GM23248 (cell line): ENCODE results near the gene SYNE1. TPM values are rescaled to one million over a fixed set of nuclear protein-coding genes. Genes with fewer than 3 reads are reported as not detected.

Source experiments
- DNase-seq: peaks from one replicate; pipeline ENCODE4 v3.0.0-alpha.2; 2015
- H2AFZ ChIP-seq: fragments of 200-600 bp; sonication (generic); 2 replicates; pipeline ENCODE4 v1.6.1; 2016; ENCODE audit warnings: antibody characterized with exemption
- H3F3A ChIP-seq: fragments of 200-600 bp; sonication (generic); 2 replicates; pipeline ENCODE4 v1.6.1; 2016; ENCODE audit warnings: mild to moderate bottlenecking, antibody characterized with exemption, mixed run types; ENCODE audit not compliant: insufficient read depth
- H3K27ac ChIP-seq: fragments of 200-600 bp; sonication (generic); 2 replicates; pipeline ENCODE4 v1.5.1; 2016; ENCODE audit warnings: mild to moderate bottlenecking
- H3K27me3 ChIP-seq: fragments of 200-600 bp; sonication (generic); replicated peaks from 2 replicates; pipeline ENCODE4 v1.6.1; 2016; ENCODE audit warnings: mild to moderate bottlenecking; ENCODE audit not compliant: insufficient read depth
- H3K36me3 ChIP-seq: fragments of 200-600 bp; sonication (generic); 2 replicates; pipeline ENCODE4 v1.6.1; 2016; ENCODE audit warnings: low read depth, mild to moderate bottlenecking
- H3K4me1 ChIP-seq: fragments of 200-600 bp; sonication (generic); 2 replicates; pipeline ENCODE4 v1.6.1; 2016; ENCODE audit warnings: mild to moderate bottlenecking; ENCODE audit not compliant: insufficient read depth
- H3K4me2 ChIP-seq: fragments of 200-600 bp; sonication (generic); one replicate; pipeline ENCODE4 v1.6.1; 2016; ENCODE audit warnings: mild to moderate bottlenecking; ENCODE audit not compliant: unreplicated experiment
- H3K4me3 ChIP-seq: fragments of 200-600 bp; sonication (generic); 2 replicates; pipeline ENCODE4 v1.5.1; 2016; ENCODE audit warnings: mild to moderate bottlenecking
- H3K79me2 ChIP-seq: fragments of 200-600 bp; sonication (generic); 2 replicates; pipeline ENCODE4 v1.6.1; 2016; ENCODE audit warnings: mild to moderate bottlenecking; ENCODE audit not compliant: insufficient read depth
- H3K9ac ChIP-seq: fragments of 200-600 bp; sonication (generic); 2 replicates; pipeline ENCODE4 v1.6.1; 2016; ENCODE audit warnings: mild to moderate bottlenecking
- H3K9me2 ChIP-seq: fragments of 200-600 bp; sonication (generic); 2 replicates; pipeline ENCODE4 v1.6.1; 2016; ENCODE audit warnings: mixed run types, mild to moderate bottlenecking, moderate library complexity; ENCODE audit not compliant: insufficient read depth
- H3K9me3 ChIP-seq: fragments of 200-600 bp; sonication (generic); one replicate; pipeline ENCODE4 v1.6.1; 2017; ENCODE audit warnings: low read depth
- H4K20me1 ChIP-seq: fragments of 200-600 bp; sonication (generic); 2 replicates; pipeline ENCODE4 v1.6.0; 2016; ENCODE audit not compliant: insufficient read depth
- EZH2 ChIP-seq: fragments of 200-600 bp; sonication (generic); IDR thresholded peaks from 2 replicates; pipeline ENCODE4 v1.6.1; 2018; ENCODE audit warnings: antibody characterized with exemption, mild to moderate bottlenecking; ENCODE audit not compliant: insufficient read depth, poor library complexity, severe bottlenecking
- EZH2phosphoT487 ChIP-seq: fragments of 200-600 bp; sonication (generic); IDR thresholded peaks from 2 replicates; pipeline ENCODE4 v1.6.1; 2018; ENCODE audit warnings: antibody characterized with exemption, moderate library complexity, mild to moderate bottlenecking, low read depth; ENCODE audit not compliant: insufficient read depth
- WGBS, 2 experiments: methylation state at CpG; one replicate each; pipeline ENCODE4 v1.1.6; 2015 to 2017; ENCODE audit warnings: low lambda C conversion rate in 2 of 2, low coverage in 1 of 2; ENCODE audit errors: missing lambda C conversion rate in 2 of 2; 5-methylcytosine and 5-hydroxymethylcytosine counted together
- in situ Hi-C: fragments of 300-500 bp; cut with MboI; formaldehyde crosslinking; loops from 2 replicates; pipeline ENCODE4 v1.15.0; 2020
- polyA plus RNA-seq: library from polyadenylated mRNA; unstranded; fragments of >200 nt; fragmentation: Nextera tagmentation; extraction: Ambion mirVana; gene quantifications from 2 replicates; pipeline ENCODE4 v1.2.1, GENCODE V29; 2016
- total RNA-seq: library from RNA; depleted of rRNA; stranded (reverse); fragments of >200 nt; shearing (Covaris generic); gene quantifications from 2 replicates; pipeline ENCODE4 v1.2.3, GENCODE V29; 2014

SYNE1 gene
- total and polyA plus RNA-seq, 2 experiments from 2014 or later = 29.2 to 95.4 TPM

DNA sequence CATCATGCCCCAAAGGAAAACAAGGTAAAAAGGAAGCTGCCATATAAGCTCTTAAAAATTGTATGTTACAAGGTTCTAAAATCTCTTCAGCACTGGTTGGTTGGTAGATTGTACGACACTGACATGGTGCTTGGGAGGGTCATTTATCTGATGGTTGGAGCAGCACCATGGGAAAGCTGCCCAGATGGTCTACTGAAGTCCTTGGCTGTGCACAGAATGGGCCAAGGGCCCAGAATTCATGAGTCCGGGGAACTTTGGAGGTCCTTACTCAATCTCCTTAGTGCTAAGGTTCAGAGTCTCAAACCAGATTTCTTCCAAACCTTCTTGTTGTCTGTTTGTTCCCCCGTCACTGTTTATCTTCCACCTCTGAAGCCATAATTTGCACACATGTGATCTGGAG is 515.3 kb downstream of the SYNE1 start:
- H3K9me2 ChIP-seq = no peaks in the 10 kb centered on the region
- in situ Hi-C loops = loop anchor here (10.0 kb wide), 1 partner anchor 357 kb away; no protein-coding TSS in a partner anchor
- no peaks in the 10 kb centered on the region for H3F3A ChIP-seq
- no peak overlapping the region for H2AFZ ChIP-seq
- H3K9ac ChIP-seq = no peak overlapping the region
- H3K79me2 ChIP-seq = no peaks in the 10 kb centered on the region
- WGBS, 2 experiments = 34 to 46% methylated on average over 3 of the region's 3 CpGs
- 0 out of 2 replicates have a peak, but pooled peaks cover 3% of the 10 kb centered on the region for H3K4me1 ChIP-seq
- H3K9me3 ChIP-seq = no peaks in the 10 kb centered on the region
- H3K27ac ChIP-seq = no peak overlapping the region
- H3K4me2 ChIP-seq = no peak overlapping the region
- H3K36me3 ChIP-seq = peaks cover 27% of the 10 kb centered on the region
- H3K4me3 ChIP-seq = no peak overlapping the region
- no peak for DNase-seq
- TF ChIP-seq EZH2 = no peak
- TF ChIP-seq EZH2phosphoT487 = no peak
- no peaks in the 10 kb centered on the region for H4K20me1 ChIP-seq
- H3K27me3 ChIP-seq = no peaks in the 10 kb centered on the region

- Histone ChIP-seq H3K9me2 (no peaks in the 10 kb centered on the region), H3K4me3 (no peak overlapping the region), H3F3A (no peaks in the 10 kb centered on the region), H3K27me3 (no peaks in the 10 kb centered on the region), H3K79me2 (no peaks in the 10 kb centered on the region), H3K4me2 (no peak overlapping the region), H3K9me3 (no peaks in the 10 kb centered on the region), H3K9ac (no peak overlapping the region), H2AFZ (no peak overlapping the region), H3K4me1 (no peaks in the 10 kb centered on the region), H3K36me3 (peaks cover 27% of the 10 kb centered on the region), H3K27ac (no peak overlapping the region), H4K20me1 (no peaks in the 10 kb centered on the region)
- DNase-seq = no peak
- in situ Hi-C loops = loop anchor here (10.0 kb wide), 1 partner anchor 355 kb away; no protein-coding TSS in a partner anchor
- TF ChIP-seq EZH2phosphoT487 (no peak), EZH2 (no peak)
- 53 to 62% methylated on average over 7 of the region's 7 CpGs for WGBS, 2 experiments
Measured at GRCh38 chr6:152119831-152120230, 517.3 kb downstream of the SYNE1 start.

DNA sequence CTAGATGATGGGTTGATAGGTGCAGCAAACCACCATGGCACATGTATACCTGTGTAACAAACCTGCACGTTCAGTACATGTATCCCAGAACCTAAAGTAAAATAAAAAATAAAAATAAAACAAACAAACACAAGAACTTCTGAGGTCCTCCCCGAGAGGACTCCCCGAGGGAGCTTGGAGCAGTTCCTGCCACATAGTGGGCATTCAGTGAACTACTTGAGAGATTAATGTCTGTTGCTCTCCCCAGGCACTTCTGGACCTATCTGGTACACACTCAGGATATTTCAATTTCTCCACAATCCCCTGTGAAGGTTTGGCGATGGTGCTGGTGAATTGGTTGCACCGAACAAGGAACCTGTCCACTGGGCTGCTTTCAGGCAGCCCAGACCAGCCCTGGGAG is 518.5 kb downstream of the SYNE1 start:
- H3K27me3 ChIP-seq = no peaks in the 10 kb centered on the region
- H3K79me2 ChIP-seq = no peaks in the 10 kb centered on the region
- no peaks in the 10 kb centered on the region for H3K9me2 ChIP-seq
- in situ Hi-C loops = no loop called here
- H3K4me2 ChIP-seq = no peak overlapping the region
- H3K4me3 ChIP-seq = no peak overlapping the region
- H3F3A ChIP-seq = no peaks in the 10 kb centered on the region
- DNase-seq = no peak
- no peak overlapping the region for H3K27ac ChIP-seq
- no peaks in the 10 kb centered on the region for H4K20me1 ChIP-seq
- H2AFZ ChIP-seq = no peak overlapping the region
- WGBS, 2 experiments = 96 to 99% methylated on average over 5 of the region's 5 CpGs
- peaks cover 25% of the 10 kb centered on the region for H3K36me3 ChIP-seq
- no peak overlapping the region for H3K9ac ChIP-seq
- TF ChIP-seq EZH2 = no peak
- TF ChIP-seq EZH2phosphoT487 = no peak
- H3K9me3 ChIP-seq = no peaks in the 10 kb centered on the region
- no peaks in the 10 kb centered on the region for H3K4me1 ChIP-seq

DNA sequence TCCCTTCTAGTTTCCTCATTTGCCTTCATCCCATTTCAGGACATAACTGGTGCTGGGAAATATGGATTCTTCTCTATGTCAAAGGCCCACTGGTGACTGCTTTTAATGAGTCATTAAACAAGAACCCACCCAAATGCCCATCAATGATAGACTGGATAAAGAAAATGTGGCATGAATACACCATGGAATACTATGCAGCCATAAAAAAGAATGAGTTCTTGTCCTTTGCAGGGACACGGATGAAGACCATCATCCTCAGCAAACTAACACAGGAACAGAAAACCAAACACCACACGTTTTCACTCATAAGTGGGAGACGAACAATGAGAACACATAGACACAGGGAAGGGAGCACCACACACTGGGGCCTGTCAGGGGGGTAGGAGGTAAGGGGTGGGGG is 518.9 kb downstream of the SYNE1 start:
- Histone ChIP-seq H3K9ac (no peak overlapping the region), H3K4me3 (no peak overlapping the region), H3K27ac (no peak overlapping the region), H3K4me2 (no peak overlapping the region), H3K27me3 (no peaks in the 10 kb centered on the region), H3K36me3 (peaks cover 22% of the 10 kb centered on the region), H3K79me2 (no peaks in the 10 kb centered on the region), H3K9me3 (no peaks in the 10 kb centered on the region), H3K4me1 (no peaks in the 10 kb centered on the region), H3F3A (no peaks in the 10 kb centered on the region), H3K9me2 (no peaks in the 10 kb centered on the region), H2AFZ (no peak overlapping the region), H4K20me1 (no peaks in the 10 kb centered on the region)
- TF ChIP-seq EZH2phosphoT487 = no peak
- TF ChIP-seq EZH2 = no peak
- WGBS, 2 experiments = 80 to 84% methylated on average over 3 of the region's 3 CpGs
- in situ Hi-C loops = no loop called here
- no peak for DNase-seq
